Transverse colon (tissue), 4 donors: ENCODE measurements around the gene TMPRSS2.

Source experiments
- CTCF ChIP-seq, 5 experiments: fragments of 200-600 bp in 3 of 5; fragments of 450-650 bp in 2 of 5; sonication (generic) in 3 of 5; IDR thresholded peaks; 1 replicate in 2 of 5; 2 replicates in 3 of 5; pipeline ENCODE4 v1.5.1; 2016 to 2017; ENCODE audit warnings: antibody characterized with exemption in 5 of 5, inconsistent platforms in 3 of 5, mild to moderate bottlenecking in 2 of 5, moderate library complexity in 1 of 5
- EP300 ChIP-seq: sonication (generic); formaldehyde crosslinking; IDR thresholded peaks from one replicate; pipeline ENCODE4 v1.6.1; 2017; ENCODE audit warnings: antibody characterized with exemption, low read depth
- POLR2A ChIP-seq: fragments of 450-650 bp; IDR thresholded peaks from one replicate; pipeline ENCODE4 v1.6.1; 2016; ENCODE audit warnings: antibody characterized with exemption, mild to moderate bottlenecking, moderate library complexity
- POLR2AphosphoS5 ChIP-seq, 3 donors: sonication (generic); formaldehyde crosslinking; IDR thresholded peaks; one replicate each; pipeline ENCODE4 v1.6.1; 2016; ENCODE audit warnings: antibody characterized with exemption in 3 of 3

- TF ChIP-seq POLR2AphosphoS5 (IDR thresholded peaks at IDR 0.05) (no peak), POLR2A (no peak), CTCF (IDR thresholded peaks at IDR 0.05) (no peak), EP300 (no peak)
These were observed 29.4 kb downstream of the TMPRSS2 start for GRCh38 chr21:41478319-41479177.
